Sciatic nerve (tissue), 2 donors: ENCODE data around the gene RASA2. TPM values are rescaled to one million over a fixed set of nuclear protein-coding genes. Genes with fewer than 3 reads are reported as not detected.
"Not testable (repeated sequence)": the region's sequence is repeated elsewhere in the genome, so short reads cannot be mapped to it uniquely, and the experiment has no call there.

ENCODE experiments used
- ATAC-seq: fragments of 200-7000 bp; cut with Tn5 transposase; one replicate; pipeline ENCODE4 v1.9.1; 2020; ENCODE audit warnings: mild to moderate bottlenecking, moderate library complexity
- DNase-seq: peaks from one replicate; pipeline ENCODE4 v3.0.0-alpha.2; 2020; ENCODE audit warnings: low spot score
- intact Hi-C: fragments of 100-400 bp; cut with DNase I; formaldehyde crosslinking; loops from one replicate; pipeline ENCODE4 v1.14.2; 2022
- total RNA-seq: library from RNA; stranded (reverse); fragmentation: NEBNext Ultra II Directional; extraction: Animal tissue kit (Norgen Biotek cat#: 25700); gene quantifications from one replicate; pipeline ENCODE4 v1.2.1, GENCODE V29; 2021
- donor health status: DM: no; HTN: no; CAD: no.
- donor health status: DM: no; HTN: no; CAD: no.

The RASA2 gene
- total RNA-seq, 1 donor from 2014 or later: 49.3 TPM

- DNase-seq: no peak
- ATAC-seq: no peak
- intact Hi-C loops: no loop called here
Measured at GRCh38 chr3:141525814-141526213, 39.0 kb downstream of the RASA2 start.

GRCh38 chr3:141526709-141527108 is 39.9 kb downstream of the RASA2 start:
- no peak for ATAC-seq
- intact Hi-C loops: no loop called here

GRCh38 chr3:141528800-141529199 is 42.0 kb downstream of the RASA2 start:
- DNase-seq: no peak
- ATAC-seq: no peak
- intact Hi-C loops: no loop called here

More at GRCh38 chr3:141526709-141527108, 39.9 kb downstream of the RASA2 start:
- no peak for DNase-seq

- intact Hi-C loops: no loop called here
- ATAC-seq (no peak), DNase-seq (no peak)
Measured at GRCh38 chr3:141529256-141529655, 42.4 kb downstream of the RASA2 start.

GRCh38 chr3:141529717-141530414 is 43.0 kb downstream of the RASA2 start:
- ATAC-seq (peak; percentile 22), DNase-seq (no peak)
- intact Hi-C loops: no loop called here

DNA sequence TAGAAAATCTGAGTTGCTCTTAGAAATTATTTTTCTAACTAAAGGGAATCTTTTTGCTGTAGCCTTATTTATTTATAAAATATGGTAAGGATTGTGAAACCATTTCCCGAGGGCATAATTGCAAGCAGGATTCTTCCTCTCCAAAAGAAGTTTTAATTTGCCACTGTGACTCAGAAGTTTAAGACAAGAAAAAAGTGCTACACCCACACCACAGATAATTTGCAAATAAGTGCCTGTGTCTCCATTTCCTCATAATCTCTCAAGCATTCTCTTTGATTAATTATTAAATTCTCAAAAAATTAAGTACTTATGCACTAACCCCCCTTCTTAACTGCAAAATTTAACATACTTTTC is 43.6 kb downstream of the RASA2 start:
- peak; percentile 62 for ATAC-seq
- intact Hi-C loops: no loop called here
- no peak for DNase-seq

- intact Hi-C loops: no loop called here
- ATAC-seq (no peak), DNase-seq (no peak)
Measured at GRCh38 chr3:141532609-141533008, 45.8 kb downstream of the RASA2 start.

GRCh38 chr3:141536017-141536416 is 49.2 kb downstream of the RASA2 start:
- DNase-seq, intact Hi-C loops, ATAC-seq: not testable (repeated sequence)

DNA sequence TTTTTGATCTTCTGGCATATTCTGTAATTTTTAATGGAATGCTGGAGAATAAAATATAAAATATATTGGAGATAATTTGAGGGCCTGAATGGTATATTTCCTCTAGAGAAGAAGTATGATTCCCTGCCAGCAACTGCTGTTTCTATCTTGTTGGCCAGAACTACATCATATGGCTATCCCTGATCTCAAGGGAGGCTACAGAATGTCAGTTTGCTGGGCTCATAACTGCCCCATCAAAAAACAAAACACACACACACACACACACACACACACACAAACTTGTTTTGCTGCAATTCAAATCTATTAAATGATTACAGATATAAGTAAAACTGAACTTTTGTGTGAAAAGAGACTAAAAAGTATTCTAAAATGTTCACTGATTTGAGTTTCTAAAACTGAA is 51.0 kb downstream of the RASA2 start:
- intact Hi-C loops: no loop called here
- ATAC-seq: no peak
- DNase-seq: no peak

DNA sequence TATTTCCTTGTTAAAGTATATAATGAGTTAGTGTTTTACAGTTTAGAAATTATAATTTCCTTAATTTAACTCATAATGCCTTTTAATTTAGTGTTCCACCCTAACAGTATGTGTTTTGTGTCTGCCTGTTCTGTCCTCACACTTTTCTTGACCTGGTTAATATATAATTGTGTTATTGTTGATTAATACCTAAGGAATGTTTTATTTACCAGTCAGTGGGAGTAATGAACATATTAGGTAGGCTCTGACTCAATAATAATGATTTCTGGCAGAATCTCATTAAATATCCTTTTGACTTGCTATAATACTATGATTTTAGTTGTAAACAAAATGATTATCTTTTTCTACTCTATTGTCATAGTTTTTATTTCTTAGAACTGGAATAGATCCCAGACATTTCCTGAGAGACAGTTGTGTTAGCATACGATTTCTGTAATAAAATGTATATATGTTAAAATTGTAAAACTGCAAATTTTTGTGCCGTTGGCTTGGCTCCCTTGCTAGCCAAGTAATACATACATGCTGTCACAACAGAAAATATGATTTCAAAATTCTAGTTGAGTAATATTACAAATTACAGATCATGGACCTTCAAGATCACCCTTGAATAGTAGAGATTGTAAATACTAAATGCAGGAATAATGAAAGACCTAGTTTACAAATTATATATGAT is 51.9 kb downstream of the RASA2 start:
- intact Hi-C loops: no loop called here
- DNase-seq (no peak), ATAC-seq (no peak)

GRCh38 chr3:141539431-141540187 is 52.8 kb downstream of the RASA2 start:
- no peak for ATAC-seq
- intact Hi-C loops: no loop called here
- DNase-seq: no peak

GRCh38 chr3:141540531-141540930 is 53.7 kb downstream of the RASA2 start:
- intact Hi-C loops: no loop called here
- no peak for ATAC-seq
- DNase-seq: no peak

DNA sequence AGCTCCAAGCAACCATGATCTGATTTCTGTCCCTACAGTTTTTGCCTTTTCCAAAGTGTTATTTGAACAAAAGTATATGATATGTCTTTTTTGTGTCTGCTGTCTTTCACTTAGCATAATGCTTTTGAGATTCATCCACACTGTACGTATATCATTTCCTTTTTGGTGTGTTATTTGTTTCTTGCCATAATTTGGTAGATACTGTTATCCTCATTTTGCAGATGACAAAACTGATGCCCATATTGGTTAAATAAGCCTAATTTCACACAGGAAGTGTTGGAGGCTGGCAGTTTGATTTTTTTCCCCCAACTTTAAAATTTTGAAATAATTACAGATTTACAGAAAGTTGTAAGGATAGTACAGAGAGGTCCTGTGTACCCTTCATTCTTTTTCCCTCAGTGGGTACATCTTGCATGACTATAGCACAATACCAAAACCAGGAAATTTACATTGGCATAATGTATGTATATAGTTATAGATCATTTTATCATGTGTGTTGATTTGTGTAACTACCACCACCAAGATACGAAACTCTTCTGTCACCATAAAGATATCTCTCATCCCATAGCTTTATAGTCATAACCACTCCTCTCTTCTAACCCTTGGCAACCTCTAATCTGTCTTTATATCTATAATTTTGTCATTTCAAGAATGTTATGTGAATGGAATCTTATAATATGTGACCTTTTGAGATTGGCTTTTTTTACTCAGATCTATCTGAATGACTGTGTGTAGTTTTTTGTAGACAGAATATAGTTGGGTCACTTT is 55.6 kb downstream of the RASA2 start:
- intact Hi-C loops: no loop called here

DNA sequence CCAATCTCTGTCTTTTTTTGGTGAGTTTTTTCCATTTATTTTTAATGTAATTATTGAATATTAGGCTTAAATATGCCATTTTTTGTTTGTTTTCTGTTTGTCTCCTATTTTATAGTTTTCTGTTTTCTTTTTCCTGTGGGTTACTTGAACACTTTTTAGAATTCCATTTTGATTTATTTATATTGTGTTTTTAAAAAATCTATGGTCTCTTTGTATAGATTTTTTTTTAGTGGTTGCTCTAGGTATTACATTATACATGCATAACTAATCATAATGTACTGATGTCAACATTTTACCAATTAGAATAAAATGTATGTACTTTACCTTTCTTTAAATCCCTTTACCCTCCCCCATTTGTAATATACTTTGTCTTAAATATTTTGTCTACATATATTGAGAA is 56.2 kb downstream of the RASA2 start:
- DNase-seq (no peak), ATAC-seq (no peak)
- intact Hi-C loops: no loop called here

More for the DNA sequence above, 55.6 kb downstream of the RASA2 start:
- DNase-seq (no peak), ATAC-seq (no peak)

GRCh38 chr3:141544697-141545096 is 57.9 kb downstream of the RASA2 start:
- no peak for ATAC-seq
- intact Hi-C loops: no loop called here

DNA sequence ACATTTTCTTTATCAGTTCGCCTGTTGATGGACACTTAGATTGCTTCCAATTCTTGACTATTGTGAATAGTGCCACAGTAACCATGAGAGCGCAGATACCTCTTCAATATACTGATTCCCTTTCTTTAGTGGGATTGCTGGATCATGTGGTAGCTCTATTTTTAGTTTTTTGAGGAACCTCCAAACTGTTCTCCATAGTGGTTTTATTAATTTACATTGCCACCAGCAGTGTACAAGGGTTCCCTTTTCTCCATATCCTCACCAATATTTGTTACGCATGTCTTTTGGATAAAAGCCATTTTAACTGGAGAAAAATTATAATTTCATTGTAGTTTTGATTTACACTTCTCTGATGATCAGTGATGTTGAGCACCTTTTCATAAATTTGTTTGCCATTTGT is 59.3 kb downstream of the RASA2 start:
- DNase-seq: no peak
- intact Hi-C loops: no loop called here
- no peak for ATAC-seq

More at GRCh38 chr3:141544697-141545096, 57.9 kb downstream of the RASA2 start:
- no peak for DNase-seq

- ATAC-seq (no peak), DNase-seq (no peak)
- intact Hi-C loops: no loop called here
Measured at GRCh38 chr3:141546586-141546985, 59.8 kb downstream of the RASA2 start.

- ATAC-seq (no peak), DNase-seq (no peak)
- intact Hi-C loops: no loop called here
Measured at GRCh38 chr3:141547791-141548190, 61.0 kb downstream of the RASA2 start.

- intact Hi-C loops: no loop called here
- DNase-seq (no peak), ATAC-seq (no peak)
Measured at GRCh38 chr3:141550926-141551665, 64.3 kb downstream of the RASA2 start.
